Airway epithelial cell (primary cell): Measurements from ENCODE around the gene MGAT4D. TPM values are rescaled to one million over a fixed set of nuclear protein-coding genes. Genes with fewer than 3 reads are reported as not detected.

Experiments
- total RNA-seq: library from RNA; depleted of rRNA; stranded (reverse); fragments of >200 nt; gene quantifications from 2 replicates; pipeline ENCODE4 v1.2.3, GENCODE V29; 2015

MGAT4D gene
- not detected in 2 replicates for total RNA-seq

GRCh38 chr4:140497747-140498636 lies at the start of gene MGAT4D:
TSS of gene MGAT4D (minus strand) at chr4:140498293. CDS start at chr4:140498222, 71 bp downstream.

GRCh38 chr4:140523857-140524742 lies 26.0 kb upstream of the MGAT4D start, which contains the start of gene ELMOD2:
TSS of gene ELMOD2 (plus strand) at chr4:140524168. CDS start at chr4:140525429, 1,261 bp downstream.

GRCh38 chr4:140427106-140427918 lies 70.8 kb downstream of the MGAT4D start, which contains the start of gene CLGN:
TSS of gene CLGN (minus strand) at chr4:140427648. CDS start at chr4:140413078, 14,570 bp downstream.

Other genes with a start within 250 kb of the MGAT4D start
- gene SCOC, start 124.6 kb downstream of the MGAT4D start, total RNA-seq: 78.6 and 81.5 TPM in 2 replicates
- gene CLGN, start 70.6 kb downstream of the MGAT4D start, total RNA-seq: 0.07 TPM in 1 of 2 replicates, not detected in the other
- gene ELMOD2, start 25.9 kb upstream of the MGAT4D start, total RNA-seq: 19.1 and 24.8 TPM in 2 replicates
- gene UCP1, start 70.7 kb upstream of the MGAT4D start, total RNA-seq: not detected in 2 replicates